ENCODE results near the gene SPATS2L. TPM values are rescaled to one million over a fixed set of nuclear protein-coding genes. Genes with fewer than 3 reads are reported as not detected.

SPATS2L gene
- total and polyA plus RNA-seq, 12 donors = 16.7 to 68.8 (median 43.6) TPM

- no peak for TF ChIP-seq CTCF (IDR thresholded peaks at IDR 0.05)
- TF ChIP-seq POLR2A (IDR thresholded peaks at IDR 0.05) = no peak
- 15 to 28% (median 26%) methylated on average over 1 of the region's 1 CpG for WGBS, 4 donors
- no peaks in the 10 kb centered on the region for H3K36me3 ChIP-seq (replicated peaks in 1 of 2)
Measured at GRCh38 chr2:200515155-200515554, 208.7 kb downstream of the SPATS2L start.

GRCh38 chr2:200523158-200523557 lies 216.7 kb downstream of the SPATS2L start:
- Histone ChIP-seq H3K4me1 (replicated peaks in 1 of 2) (peaks cover 7 to 15% of the 10 kb centered on the region in 2 donors), H3K36me3 (replicated peaks in 1 of 2) (no peaks in the 10 kb centered on the region), H3K27me3 (no peaks in the 10 kb centered on the region), H3K9me3 (replicated peaks in 1 of 3) (no peaks in the 10 kb centered on the region), H3K27ac (no peak overlapping the region), H3K4me3 (no peak overlapping the region)
- 69 to 73% (median 71%) methylated on average over 2 to 3 of the region's 3 CpGs for WGBS, 4 donors
- intact Hi-C loops (cut with DNase I) = no loop called here
- TF ChIP-seq CTCF (IDR thresholded peaks at IDR 0.05) (no peak), POLR2A (IDR thresholded peaks at IDR 0.05) (no peak)
- no peak for DNase-seq

More at GRCh38 chr2:200515155-200515554, 208.7 kb downstream of the SPATS2L start:
- Histone ChIP-seq H3K9me3 (replicated peaks in 1 of 3) (peaks cover 0 to 3% (median 0%) of the 10 kb centered on the region in 3 donors), H3K4me1 (replicated peaks in 1 of 2) (peaks cover 0 to 5% of the 10 kb centered on the region in 2 donors), H3K27ac (no peak overlapping the region), H3K27me3 (no peaks in the 10 kb centered on the region), H3K4me3 (no peak overlapping the region)
- intact Hi-C loops (cut with DNase I) = no loop called here
- no peak for DNase-seq

- TF ChIP-seq CTCF (IDR thresholded peaks at IDR 0.05) (no peak), POLR2A (IDR thresholded peaks at IDR 0.05) (no peak)
- 55 to 64% (median 62%) methylated on average over 2 of the region's 2 CpGs for WGBS, 4 donors
Measured at GRCh38 chr2:200523604-200524003, 217.1 kb downstream of the SPATS2L start.

GRCh38 chr2:200525066-200525465 lies 218.6 kb downstream of the SPATS2L start:
- intact Hi-C loops (cut with DNase I) = no loop called here
- peak overlapping the region in 1 of 4 donors; percentile 64 for H3K4me3 ChIP-seq
- 72 to 77% (median 75%) methylated on average over 2 of the region's 2 CpGs for WGBS, 4 donors

More at GRCh38 chr2:200523604-200524003, 217.1 kb downstream of the SPATS2L start:
- Histone ChIP-seq H3K4me1 (replicated peaks in 1 of 2) (peaks cover 7 to 15% of the 10 kb centered on the region in 2 donors), H3K9me3 (replicated peaks in 1 of 3) (no peaks in the 10 kb centered on the region), H3K36me3 (replicated peaks in 1 of 2) (no peaks in the 10 kb centered on the region), H3K27me3 (no peaks in the 10 kb centered on the region), H3K27ac (no peak overlapping the region), H3K4me3 (no peak overlapping the region)
- intact Hi-C loops (cut with DNase I) = no loop called here
- no peak for DNase-seq

More at GRCh38 chr2:200525066-200525465, 218.6 kb downstream of the SPATS2L start:
- Histone ChIP-seq H3K36me3 (replicated peaks in 1 of 2) (no peaks in the 10 kb centered on the region), H3K27ac (no peak overlapping the region), H3K27me3 (no peaks in the 10 kb centered on the region), H3K9me3 (replicated peaks in 1 of 3) (no peaks in the 10 kb centered on the region), H3K4me1 (replicated peaks in 1 of 2) (peaks cover 7 to 15% of the 10 kb centered on the region in 2 donors)
- no peak for TF ChIP-seq CTCF (IDR thresholded peaks at IDR 0.05)
- no peak for TF ChIP-seq POLR2A (IDR thresholded peaks at IDR 0.05)
- DNase-seq = no peak

Data from adrenal gland (tissue), 12 donors.